ENCODE data around the gene CNTNAP5.

The CNTNAP5 gene

DNA sequence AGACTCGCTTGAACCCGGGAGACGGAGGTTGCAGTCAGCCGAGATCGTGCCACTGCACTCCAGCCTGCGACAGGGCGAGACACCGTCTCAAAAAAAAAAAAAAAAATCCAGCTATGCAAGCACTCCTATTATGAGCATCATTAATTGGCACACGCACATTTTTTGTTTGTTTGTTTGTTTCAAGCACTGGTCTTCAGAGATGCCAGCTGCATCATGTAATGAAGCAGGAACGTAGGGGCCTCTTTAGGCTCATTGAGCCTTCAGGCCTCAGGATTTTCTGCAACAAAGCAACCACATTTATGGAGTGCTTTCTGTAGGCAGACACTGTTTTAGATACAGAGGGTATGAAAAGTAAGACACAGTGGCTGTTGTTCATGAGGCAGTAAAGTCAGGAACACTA, 585.8 kb downstream of the CNTNAP5 start:
- DNase-seq (ENCODE audit: low read depth in 2 of 2): no peak

DNA sequence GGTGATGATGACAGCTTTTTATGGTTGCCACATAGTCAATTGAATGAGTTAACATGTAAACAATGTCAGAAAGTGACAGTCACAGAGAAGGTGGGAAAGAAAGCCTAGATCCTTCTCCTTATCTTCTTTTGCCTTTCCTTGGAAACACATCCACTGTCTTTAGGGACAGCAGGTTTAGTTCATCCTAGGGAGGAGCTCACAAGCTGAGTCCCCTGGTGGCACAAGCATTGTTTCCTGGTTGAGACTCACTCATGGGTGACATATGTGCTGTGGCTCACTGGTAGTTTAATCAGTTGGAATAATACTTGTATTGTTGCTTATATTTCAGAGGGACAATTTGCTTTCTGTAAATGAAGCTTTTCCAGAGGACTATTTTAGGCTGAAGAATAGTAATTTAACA, 598.5 kb downstream of the CNTNAP5 start:
- DNase-seq (ENCODE audit: low read depth in 2 of 2): no peak

DNA sequence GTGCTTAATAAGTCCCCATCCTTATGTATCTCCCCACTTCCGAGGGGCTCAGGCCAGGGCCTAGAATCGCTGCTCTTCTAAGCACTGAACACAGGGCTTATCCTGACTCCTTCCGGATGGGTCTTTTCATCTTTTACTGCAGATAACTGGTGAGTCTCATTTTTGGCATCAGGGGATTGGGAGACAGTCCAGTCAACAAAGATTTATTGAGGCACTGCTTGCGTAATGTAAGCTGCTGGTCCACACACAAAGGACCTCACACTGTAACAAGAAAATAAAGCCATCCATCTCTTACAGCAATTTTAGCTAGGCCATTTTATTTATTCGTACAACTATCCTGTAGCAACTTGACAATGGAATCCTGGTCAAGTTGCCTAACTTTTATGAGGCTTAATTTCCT, 600.5 kb downstream of the CNTNAP5 start:
- no peak for DNase-seq (ENCODE audit: low read depth in 2 of 2)

DNA sequence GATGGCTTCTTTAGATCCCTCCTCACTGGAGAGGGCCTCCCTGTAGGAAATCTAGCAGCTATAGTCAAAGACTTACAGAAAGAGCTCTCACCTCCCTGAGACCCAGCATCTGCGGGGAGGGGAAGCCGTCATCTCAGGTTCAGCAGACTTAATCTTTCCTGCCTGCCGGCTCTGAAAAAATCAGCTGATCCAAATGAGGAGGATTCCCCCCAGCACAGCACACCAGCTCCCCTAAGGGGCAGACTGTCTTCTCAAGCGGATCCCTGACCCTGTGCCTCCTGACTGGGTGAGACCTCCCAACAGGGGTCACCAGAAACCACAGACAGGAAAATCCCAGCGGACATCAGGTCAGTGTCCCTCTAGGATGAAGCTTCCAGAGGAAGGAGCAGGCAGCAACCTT, 601.9 kb downstream of the CNTNAP5 start:
- DNase-seq (ENCODE audit: low read depth in 2 of 2): no peak

DNA sequence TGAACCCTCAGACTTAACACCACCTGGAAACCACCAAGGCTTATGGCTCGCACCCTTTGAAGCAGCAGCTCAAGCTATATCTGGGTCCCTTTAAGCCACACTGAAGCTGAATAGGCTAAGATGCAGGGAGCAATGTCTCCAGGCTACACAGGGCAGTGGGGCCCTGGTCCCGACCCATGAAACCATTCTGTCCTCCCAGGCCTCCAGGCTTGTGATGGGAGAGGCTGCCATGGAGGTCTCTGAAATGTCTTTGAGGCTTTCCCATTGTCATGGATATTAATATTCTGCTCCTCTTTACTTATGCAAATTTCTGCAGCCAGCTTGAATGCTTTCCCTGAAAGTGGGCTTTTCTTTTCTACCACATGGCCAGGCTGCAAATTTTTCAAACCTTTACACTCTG, 608.7 kb downstream of the CNTNAP5 start:
- no peak for DNase-seq (ENCODE audit: low read depth in 2 of 2)

DNA sequence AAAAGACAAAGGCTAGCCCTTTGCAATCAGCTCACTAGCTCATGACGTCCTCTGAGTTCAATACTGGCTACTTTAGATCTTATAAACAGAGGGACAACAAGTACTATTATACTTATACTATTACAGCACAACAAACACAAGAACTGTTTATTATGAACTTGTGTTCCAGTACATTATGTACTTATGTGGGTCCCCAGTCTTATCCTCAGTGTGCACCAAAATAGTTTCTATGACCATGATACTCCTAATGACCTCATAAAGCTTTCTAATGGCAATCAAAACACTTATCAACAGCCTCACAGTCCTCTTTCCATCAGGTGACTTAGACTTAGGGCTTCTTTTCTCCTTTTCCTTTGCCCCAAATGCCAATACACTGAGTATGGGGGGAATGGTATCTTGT, 614.4 kb downstream of the CNTNAP5 start:
- no peak for DNase-seq (ENCODE audit: low read depth in 2 of 2)

DNA sequence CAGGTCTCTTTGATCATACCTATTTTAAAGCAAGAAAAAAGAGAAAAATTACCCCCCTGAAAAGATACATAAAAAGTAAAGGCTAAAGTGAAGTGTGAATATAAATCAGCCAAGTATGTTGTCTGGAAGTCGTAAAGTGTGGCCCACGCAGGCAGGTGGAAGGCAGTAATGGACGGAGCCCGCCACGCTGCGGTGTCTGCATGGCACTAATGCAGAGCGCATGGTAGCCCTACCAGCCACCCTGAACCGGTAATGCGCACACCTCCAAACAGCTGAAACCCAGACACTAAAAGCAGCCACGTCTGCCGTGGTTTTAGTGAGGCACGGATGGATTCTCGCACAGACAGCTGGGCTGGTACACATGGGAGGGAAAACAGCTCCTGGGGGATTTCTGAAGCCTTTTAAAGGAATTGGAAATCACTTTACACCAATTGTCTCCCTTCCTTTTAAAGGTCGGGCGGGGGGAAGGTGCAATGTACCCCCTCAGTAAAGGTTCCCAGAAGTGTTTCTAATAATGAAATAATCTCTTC, 615.2 kb downstream of the CNTNAP5 start:
- no peak for DNase-seq (ENCODE audit: low read depth in 2 of 2)

DNA sequence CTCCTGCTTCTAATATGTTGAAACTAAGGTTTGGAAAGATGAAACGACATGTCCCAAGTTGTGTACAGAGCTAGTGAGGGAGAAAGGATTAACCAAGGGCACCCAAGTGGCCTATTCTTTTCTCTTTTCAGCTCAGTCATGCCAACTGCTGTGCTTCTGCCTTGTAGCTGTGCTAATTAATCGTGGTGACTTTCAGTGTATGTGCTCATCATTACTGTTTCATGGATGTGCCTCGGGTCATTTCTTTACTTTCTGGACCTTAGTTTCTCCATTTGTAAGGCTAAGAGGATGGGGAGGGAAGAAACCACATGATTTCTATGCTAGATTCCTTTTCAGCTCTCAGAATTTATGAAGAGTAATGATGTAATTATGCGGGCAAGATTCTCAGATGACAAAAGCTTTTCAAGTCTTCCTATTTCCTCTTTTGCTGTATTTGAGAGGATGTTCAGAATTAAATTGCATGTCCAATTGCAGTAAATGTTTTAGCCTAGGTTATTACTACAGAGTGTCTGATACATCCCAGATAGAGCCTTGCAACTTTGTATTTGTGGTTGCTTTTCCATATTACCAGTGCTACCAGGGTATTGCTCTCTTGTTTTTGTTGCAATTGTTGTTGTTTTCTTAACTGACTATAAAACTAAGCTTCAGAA, 621.2 kb downstream of the CNTNAP5 start:
- no peak for DNase-seq (ENCODE audit: low read depth in 2 of 2)

DNA sequence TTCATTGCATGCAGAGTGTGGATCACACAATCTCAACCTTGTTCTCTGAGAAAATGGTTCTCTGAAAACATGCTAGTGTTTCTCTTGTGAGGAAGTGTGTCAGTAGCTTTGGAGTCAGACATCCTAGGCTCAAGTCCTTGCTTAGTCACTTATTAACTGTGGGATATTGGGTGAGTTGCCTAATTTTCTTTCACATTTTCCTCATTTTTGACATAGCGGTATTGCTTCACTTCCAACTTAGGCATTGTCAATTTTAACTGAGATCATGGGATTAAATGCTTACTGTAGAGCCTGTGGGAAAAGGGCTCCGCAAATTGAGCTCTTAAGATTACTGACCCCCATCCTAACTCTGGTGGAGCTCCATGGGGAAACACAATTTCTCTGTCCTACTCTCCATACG, 622.2 kb downstream of the CNTNAP5 start:
- no peak for DNase-seq (ENCODE audit: low read depth in 2 of 2)

DNA sequence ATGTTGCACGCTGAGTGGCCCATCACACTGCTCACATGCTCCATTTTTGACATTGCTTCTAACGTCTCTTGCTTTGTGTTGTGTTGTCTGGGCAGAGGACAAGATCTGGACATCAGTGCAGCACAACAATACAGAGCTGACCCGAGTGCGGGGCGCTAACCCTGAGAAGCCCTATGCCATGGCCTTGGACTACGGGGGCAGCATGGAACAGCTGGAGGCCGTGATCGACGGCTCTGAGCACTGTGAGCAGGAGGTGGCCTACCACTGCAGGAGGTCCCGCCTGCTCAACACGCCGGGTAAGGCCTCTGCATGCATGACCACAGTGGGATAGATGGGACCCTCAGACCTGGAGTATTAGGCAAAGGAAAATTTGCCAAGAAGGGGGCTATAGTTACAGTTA, 622.6 kb downstream of the CNTNAP5 start:
- DNase-seq (ENCODE audit: low read depth in 2 of 2): no peak

DNA sequence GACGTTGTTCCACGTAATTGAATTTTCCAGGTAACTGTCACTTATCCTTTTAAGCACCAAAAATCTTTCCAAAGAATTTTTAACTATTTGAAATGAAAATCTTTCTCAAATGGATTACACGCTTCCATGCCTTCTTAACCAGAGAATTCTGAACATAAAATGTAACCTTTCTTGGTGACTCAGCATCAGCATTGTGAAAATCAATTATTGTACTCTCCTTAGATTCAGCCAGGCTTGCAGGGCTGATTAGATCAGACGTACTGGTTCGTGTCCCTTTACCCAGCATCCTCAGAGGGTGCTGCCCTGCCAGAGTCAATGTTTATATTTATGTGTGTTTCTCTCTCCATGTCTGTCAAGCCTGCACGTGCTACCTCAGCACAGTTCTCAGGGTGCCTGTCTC, 623.9 kb downstream of the CNTNAP5 start:
- no peak for DNase-seq (ENCODE audit: low read depth in 2 of 2)

DNA sequence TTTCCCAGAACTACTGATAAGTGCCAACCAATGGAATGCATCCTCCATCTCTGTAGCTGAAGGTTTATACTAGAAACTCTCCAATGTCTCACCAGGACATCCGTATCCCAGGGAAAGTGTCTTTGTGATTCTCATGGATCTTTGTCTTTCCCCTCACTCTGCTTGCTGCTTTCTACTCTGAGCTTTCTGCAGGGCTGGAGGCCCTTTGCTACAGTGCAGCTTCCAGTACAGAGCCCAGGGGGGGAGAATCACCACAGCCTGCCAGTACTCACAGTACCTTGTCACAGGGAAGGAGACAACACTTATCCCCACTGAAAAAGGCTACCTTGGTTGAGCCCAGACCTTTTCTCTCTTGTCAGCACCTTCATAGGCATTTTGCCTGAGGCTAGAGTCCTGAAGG, 627.0 kb downstream of the CNTNAP5 start:
- DNase-seq (ENCODE audit: low read depth in 2 of 2): no peak

DNA sequence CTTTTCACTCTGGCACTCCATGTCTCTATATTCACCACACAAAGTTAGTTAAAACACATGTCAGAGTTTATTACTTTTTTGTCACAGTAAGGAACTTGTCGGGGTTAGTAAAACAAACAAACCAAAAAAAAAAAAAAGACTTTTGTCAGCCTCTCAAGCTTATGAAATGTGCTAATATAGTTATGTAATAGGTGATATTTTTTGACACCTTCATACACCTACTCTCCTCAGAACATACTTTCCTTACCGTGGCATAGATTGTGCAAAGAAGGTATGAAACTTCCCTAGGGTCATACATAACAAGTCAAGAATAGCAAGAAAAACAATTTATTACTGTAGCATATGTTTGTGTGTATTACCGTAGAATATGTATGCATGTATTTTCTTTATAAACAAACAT, 633.3 kb downstream of the CNTNAP5 start:
- no peak for DNase-seq (ENCODE audit: low read depth in 2 of 2)

DNA sequence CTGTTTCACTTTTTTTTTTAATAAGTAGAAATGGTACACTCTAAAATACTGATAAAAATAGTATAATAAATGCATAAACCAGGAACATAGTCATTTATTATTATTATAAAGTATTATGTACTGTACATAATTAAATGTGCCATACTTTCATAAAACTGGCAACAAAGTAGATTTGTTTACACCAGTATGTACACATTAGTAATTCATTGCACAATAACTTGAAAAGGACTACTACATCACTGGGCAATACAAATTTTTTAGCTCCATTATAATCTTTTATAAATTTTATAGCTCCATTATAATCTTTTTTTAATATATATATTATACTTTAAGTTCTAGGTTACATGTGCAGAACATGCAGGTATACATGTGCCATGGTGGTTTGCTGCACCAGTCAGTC, 636.5 kb downstream of the CNTNAP5 start:
- no peak for DNase-seq (ENCODE audit: low read depth in 2 of 2)

DNA sequence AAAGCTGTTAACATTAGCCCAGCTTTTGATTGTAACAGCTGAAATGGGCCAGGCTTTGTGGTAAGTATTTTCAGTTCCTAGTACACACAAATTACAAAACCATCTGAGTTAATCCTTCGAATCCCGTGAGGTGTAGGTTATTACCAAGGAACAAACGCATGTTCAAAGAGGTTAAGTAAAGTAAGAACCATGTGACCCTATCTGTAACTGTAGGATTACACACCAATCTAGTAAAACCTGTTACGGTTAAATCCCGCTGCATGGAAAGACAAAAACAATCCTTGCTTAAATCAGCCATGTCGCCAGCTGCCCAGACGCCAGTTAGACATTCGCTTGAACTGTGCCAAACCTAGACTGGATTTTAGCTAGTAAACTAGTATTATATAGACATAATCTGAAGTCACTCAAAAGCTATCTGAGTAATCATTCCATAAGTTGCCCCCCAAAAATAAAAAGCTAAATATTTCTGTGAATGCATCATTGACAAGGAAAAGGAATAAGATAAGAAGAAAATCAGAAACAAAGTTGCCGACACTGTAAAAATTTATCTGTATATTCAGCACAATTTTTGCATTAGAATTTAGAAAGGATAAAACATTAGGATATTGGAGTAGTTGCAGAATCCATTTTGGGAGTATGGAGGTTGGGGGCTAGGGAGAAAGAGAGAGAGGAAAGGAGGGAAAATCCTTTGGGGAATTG, 638.0 kb downstream of the CNTNAP5 start:
- no peak for DNase-seq (ENCODE audit: low read depth in 2 of 2)

DNA sequence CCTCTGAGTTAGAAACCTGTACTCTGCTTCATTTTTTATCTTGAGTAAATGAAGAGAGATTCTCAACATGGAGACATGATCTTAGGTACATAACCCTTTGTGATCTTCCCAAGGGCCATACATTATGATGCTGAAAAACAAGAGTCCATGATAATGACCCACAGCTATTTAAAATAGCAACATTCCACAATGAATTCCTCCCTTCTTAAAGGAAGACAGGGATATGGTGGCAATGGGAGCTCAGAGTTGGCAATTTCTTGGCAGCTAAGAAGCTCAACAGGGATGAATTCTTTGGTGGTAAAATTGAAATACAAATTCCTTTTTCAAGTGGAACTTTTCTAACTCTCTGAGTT, 638.5 kb downstream of the CNTNAP5 start:
- DNase-seq (ENCODE audit: low read depth in 2 of 2): no peak

DNA sequence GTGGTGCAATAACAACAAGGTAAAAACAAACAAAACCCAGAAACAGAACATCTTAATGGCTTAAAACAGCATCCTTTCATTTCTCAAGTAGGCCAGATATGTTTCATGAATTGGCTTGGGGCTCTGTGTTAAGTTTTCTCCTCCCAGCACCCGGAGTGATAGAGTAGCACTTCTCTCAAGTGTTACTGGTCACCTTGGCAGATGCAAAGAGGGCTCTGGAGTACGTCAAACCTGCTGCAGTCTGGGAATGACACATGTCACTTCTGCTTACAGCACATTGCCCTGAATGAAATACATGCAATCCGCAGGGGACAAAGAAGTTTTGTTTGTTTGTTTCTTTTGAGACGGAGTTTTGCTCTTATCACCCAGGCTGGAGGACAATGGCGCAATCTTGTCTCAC, 639.3 kb downstream of the CNTNAP5 start:
- DNase-seq (ENCODE audit: low read depth in 2 of 2): no peak

DNA sequence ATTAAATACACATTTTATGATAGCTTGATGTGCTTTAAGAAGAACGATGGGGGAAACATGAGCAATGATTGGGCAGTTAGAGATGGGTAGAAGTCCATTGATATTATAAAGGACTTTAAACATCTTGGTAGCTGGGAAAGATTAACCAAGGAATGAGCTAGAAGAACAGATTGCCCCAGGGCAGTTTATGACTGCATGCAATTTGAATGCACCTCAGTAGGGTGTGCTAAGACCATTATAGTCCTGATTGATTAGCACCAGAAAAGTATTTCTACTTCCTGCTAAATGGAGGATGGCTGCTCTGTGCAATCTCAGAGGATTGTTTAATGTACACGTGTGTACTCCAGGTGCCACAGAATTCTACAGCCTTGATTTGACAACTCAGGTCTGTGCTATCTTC, 641.9 kb downstream of the CNTNAP5 start:
- DNase-seq (ENCODE audit: low read depth in 2 of 2): no peak

DNA sequence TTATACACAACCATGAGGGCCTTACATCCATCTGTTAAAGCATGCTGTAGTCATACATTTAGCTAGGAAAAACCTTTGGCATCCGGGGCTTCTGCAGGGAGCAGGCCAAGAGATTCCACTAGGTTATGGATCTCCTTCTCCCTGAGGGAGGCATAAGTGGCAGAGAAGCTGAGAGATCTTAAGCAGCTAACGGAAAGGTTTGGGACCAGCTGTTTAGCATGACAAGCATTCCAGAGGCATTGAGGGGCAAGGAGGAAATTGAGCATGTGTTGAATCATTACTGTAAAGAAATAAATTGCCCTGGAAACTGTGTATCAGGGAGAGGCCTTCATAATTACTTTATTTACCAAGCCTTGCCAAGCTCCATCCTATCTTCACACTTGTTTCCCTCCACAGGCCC, 643.1 kb downstream of the CNTNAP5 start:
- DNase-seq (ENCODE audit: low read depth in 2 of 2): no peak

DNA sequence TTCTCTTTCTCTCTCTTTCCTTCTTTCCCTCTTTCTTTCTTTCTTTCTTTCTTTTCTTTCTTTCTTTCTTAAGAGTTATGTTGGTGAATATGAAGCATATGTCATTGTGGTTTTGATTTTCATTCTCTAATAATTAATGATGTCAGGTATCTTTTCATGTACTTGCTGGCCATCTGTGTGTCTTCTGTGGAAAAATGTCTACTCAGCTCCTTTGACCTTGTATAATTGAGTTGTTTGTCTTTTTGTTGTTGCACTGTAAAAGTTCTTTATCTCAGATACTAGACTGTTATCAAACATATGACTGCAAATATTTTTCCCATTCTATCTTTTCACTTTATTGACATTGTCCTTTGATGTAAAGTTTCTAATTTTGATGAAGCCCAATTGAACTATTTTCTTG, 645.1 kb downstream of the CNTNAP5 start:
- no peak for DNase-seq (ENCODE audit: low read depth in 2 of 2)

DNA sequence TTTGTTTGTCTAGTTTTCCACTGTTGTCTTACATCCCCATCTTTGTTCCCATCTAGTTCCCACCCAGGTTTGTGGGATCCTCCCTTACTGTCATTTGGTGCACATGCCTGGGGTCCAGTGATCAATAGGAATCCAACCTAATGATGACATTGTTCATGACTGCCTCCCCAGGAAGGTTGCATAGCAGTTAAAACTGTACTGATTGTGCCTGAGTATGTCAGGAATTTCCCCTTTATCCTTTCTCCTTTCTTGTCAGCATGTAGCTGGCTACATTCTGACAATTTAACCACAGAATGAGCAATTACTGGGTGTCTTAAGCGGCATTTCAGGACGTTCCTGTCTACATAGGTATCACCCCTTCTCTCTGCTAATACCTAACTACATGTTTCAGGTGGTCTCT, 653.0 kb downstream of the CNTNAP5 start:
- DNase-seq (ENCODE audit: low read depth in 2 of 2): no peak

DNA sequence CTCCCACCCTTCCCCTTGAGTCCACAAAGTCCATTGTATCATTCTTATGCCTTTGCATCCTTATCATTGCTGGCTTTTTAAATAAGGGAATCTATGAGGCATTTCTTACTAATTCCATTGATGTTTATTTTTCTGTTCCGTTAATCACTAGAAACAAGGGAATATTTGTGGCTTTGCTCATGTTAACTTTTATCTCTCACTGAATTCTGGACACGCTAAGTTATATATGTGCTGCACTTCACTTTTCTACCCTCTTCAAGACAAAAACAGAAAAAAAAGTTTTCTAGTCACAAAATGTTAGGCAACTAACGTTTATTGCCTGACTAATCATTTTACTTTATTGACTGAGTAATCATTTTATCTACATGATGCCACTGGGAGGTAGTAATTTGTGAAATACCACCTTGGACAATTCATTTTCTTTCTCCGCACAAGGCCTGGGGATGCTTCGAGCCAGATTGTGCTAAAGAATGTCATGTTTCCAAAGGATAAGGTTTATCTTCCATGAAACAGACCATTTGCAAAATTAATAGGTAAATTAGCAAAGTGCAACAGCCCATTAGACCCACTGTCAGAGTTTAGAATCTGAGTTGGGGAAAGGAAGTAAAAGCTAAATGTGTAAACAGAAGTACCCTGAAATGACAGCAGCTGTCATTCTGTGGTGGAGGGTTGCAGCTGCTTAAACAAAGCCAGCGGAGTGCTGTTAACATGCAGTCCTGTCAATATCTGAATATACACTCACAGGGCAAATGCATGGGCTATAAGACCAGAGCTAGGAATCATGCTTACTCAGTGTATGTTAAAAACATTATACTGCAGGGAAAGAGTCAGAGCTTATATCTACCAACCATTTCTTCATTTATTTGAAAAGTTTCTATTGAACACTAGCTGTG, 658.7 kb downstream of the CNTNAP5 start:
- DNase-seq (ENCODE audit: low read depth in 2 of 2): no peak

DNA sequence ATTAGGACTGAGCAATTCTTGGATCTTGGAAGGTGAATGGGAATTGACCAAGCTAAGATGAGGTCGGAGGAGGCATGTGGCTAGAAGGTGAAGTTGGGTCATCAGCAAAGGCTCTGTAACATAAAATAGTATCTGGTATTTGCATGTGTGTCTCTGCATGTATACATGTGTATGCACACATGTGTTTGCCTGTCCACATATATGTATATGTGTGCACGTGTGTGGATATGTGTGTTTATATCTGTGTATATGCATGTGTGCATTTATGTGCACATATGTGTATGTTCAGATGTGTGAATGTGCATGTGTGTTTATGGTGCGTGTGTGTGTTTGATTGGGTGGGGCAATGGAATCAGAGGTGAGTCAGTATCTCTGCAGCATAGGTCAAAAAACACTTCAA, 664.3 kb downstream of the CNTNAP5 start:
- DNase-seq (ENCODE audit: low read depth in 2 of 2): no peak

Data from stimulated activated CD4-positive, alpha-beta T cell treated with anti-CD3 and anti-CD28 coated beads, Interleukin-4, amount 100 ng/mL, for 48 hours (primary cell).